ENCODE results near the gene ARRDC5. TPM values are rescaled to one million over a fixed set of nuclear protein-coding genes. Genes with fewer than 3 reads are reported as not detected.
A peak's percentile ranks its signal among the peaks of the same experiment; 100 is the strongest.

The ARRDC5 gene
- total and polyA plus RNA-seq, 2 of the 13 experiments (the other 11 are each of a cell fraction or from before 2014, with no cell fraction given), result not detected

- TF ChIP-seq MLX (CRISPR knock-in tag; IDR thresholded peaks at IDR 0.05) (peak; percentile 9; the same call in 1 of the 2 replicates), ZNF574 (CRISPR knock-in tag; IDR thresholded peaks at IDR 0.05) (peak; percentile 32; the same call in 1 of the 2 replicates), ZNF512B (CRISPR knock-in tag; IDR thresholded peaks at IDR 0.05; ENCODE audit: borderline replicate concordance) (no peak), KAT8 (CRISPR knock-in tag; IDR thresholded peaks at IDR 0.05) (0 out of 2 replicates have a peak, but pooled peaks have one; percentile 24), TBP (CRISPR knock-in tag; IDR thresholded peaks at IDR 0.05) (no peak), SCMH1 (CRISPR knock-in tag; IDR thresholded peaks at IDR 0.05; ENCODE audit: borderline replicate concordance) (no peak), TBX3 (IDR thresholded peaks at IDR 0.05; ENCODE audit: borderline replicate concordance) (peak; percentile 62; the same call in 1 of the 2 replicates), TEF (CRISPR knock-in tag; IDR thresholded peaks at IDR 0.05) (no peak), RELA (CRISPR knock-in tag; IDR thresholded peaks at IDR 0.05) (no peak), ARID3A (IDR thresholded peaks at IDR 0.05; ENCODE audit: low read depth, low read length) (no peak), TARDBP (CRISPR knock-in tag; IDR thresholded peaks at IDR 0.05) (peak; percentile 82; the same call in 1 of the 2 replicates), ZNF33A (CRISPR knock-in tag; IDR thresholded peaks at IDR 0.05; ENCODE audit: borderline replicate concordance) (no peak), YY1 (IDR thresholded peaks at IDR 0.05; ENCODE audit: insufficient read depth, insufficient replicate concordance, low read depth, low read length) (no peak), ZBTB7A (CRISPR knock-in tag; IDR thresholded peaks at IDR 0.05) (peak; percentile 64; the same call in 1 of the 2 replicates), ZNF678 (CRISPR knock-in tag; IDR thresholded peaks at IDR 0.05) (no peak), POGK (CRISPR knock-in tag; conservative IDR thresholded peaks at IDR 0.05) (peak; percentile 53; the same call in 1 of the 2 replicates)
Observed at GRCh38 chr19:4867534-4868285, 35.0 kb downstream of the ARRDC5 start, which contains the start of gene PLIN3 (continued).
